ENCODE results near the gene ZBTB17.
"Not testable (repeated sequence)": the region's sequence is repeated elsewhere in the genome, so short reads cannot be mapped to it uniquely, and the experiment has no call there.

Gene ZBTB17

DNA sequence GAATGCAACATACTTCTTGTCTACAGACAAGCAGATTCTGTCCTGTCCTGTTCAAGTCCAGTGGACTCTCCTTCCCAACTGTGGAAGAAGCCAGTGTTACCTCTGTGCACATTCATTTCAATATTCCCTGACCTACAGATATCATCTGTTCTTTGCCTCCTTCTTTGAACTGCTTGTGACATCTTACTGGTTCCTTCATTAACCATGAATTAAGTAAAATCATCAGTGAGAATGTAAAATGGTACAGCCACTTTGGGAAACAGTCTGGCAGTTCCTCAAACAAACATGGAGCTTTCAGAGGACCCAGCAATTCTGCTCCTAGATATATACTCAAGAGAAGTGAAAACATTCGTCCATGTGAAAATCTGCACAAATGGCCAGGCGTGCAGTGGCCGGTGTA is 34.9 kb upstream of the ZBTB17 start:
- DNase-seq, result no peak

DNA sequence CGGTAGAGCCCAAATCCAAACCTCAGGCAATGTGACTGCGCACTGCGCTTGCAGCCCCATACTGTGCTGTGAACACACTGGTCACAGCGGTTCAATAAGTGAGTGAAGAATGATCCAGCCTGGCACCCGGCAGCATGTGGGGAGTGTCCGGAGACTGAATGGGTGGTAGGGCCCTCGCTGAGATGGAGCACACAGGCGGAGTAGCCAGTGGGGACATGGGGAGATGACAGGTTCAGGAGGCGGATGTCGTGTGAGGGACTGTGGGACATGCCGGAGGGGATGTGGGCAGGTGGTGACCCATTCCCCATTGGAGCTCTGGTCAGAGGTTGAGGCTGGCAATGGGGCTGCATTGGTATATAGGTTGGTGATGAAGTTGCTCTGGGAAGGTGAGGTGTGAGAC is 33.8 kb upstream of the ZBTB17 start:
- DNase-seq, result no peak

GRCh38 chr1:16009030-16009460 is 33.1 kb upstream of the ZBTB17 start:
- peak; percentile 78 for DNase-seq

DNA sequence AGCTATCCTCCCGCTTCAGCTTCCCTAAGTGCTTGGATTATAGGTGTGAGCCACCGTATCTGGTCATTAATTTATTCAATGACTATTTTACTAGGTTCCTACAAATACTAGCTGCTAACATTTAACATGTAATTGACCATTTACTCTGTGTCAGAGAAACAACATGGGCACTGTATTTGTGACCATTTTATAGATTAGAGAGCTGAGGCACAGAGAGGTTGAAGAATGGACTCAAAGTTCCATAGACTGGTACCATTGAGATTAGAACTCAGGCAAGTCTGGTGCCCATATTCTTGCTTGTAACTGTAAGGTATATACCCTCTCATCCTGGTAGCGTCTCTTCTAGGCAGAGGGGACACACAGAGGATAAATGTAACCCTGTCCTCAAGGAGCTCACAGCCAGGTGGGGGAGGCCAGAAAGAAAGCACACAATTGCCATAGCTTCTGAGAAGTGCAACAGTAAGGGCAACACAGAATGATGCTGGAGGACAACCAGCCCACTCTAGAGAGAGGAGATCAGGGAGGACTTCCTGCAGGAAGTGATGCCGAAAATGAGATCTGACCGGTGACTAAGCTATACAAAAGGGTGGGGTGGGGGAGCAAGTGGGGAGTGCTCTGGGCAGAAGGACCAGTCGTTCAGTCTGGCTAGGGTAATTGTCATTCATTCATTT is 31.9 kb upstream of the ZBTB17 start:
- no peak for DNase-seq

- DNase-seq, result no peak
Measured at GRCh38 chr1:16006552-16007485, 30.9 kb upstream of the ZBTB17 start.

- no peak for DNase-seq
Measured at GRCh38 chr1:16006010-16006409, 30.1 kb upstream of the ZBTB17 start.

GRCh38 chr1:16005597-16005996 is 29.7 kb upstream of the ZBTB17 start:
- no peak for DNase-seq

- not testable (repeated sequence) for DNase-seq
Measured at GRCh38 chr1:16001274-16001673, 25.4 kb upstream of the ZBTB17 start.

GRCh38 chr1:15998929-15999328 is 23.0 kb upstream of the ZBTB17 start:
- no peak for DNase-seq

DNA sequence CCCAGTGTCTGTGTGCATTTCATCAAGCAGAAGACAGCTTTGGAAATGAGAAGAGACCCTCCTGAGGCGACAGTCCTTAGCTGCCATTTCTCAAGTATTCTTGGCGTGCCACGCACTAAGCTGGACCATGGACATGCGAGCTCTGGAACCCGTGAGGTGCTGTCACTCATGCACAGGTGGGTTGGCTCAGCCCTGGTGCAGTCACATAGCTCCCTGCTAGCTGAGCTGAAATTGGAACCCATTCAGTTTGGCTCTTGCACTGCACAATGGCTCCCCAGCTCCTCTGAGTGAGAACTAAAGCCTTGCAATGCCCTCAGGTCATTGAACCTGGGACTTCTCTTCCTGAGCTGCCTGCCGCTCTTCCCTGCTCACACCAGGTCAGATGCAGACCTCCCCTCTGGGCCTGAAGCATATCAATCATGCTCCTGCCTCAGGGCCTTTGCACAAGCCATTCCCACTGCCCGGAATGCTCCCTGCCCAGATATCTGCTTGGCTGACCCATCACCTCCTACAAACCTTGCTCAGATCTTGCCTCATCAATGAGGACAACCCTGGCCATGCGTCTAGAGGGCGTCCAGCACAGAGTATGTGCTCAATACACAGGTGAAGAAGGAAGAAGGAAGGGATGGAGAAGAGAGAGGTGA is 21.9 kb upstream of the ZBTB17 start:
- DNase-seq, result no peak

- DNase-seq, result no peak
Measured at GRCh38 chr1:15997076-15997585, 21.2 kb upstream of the ZBTB17 start.

DNA sequence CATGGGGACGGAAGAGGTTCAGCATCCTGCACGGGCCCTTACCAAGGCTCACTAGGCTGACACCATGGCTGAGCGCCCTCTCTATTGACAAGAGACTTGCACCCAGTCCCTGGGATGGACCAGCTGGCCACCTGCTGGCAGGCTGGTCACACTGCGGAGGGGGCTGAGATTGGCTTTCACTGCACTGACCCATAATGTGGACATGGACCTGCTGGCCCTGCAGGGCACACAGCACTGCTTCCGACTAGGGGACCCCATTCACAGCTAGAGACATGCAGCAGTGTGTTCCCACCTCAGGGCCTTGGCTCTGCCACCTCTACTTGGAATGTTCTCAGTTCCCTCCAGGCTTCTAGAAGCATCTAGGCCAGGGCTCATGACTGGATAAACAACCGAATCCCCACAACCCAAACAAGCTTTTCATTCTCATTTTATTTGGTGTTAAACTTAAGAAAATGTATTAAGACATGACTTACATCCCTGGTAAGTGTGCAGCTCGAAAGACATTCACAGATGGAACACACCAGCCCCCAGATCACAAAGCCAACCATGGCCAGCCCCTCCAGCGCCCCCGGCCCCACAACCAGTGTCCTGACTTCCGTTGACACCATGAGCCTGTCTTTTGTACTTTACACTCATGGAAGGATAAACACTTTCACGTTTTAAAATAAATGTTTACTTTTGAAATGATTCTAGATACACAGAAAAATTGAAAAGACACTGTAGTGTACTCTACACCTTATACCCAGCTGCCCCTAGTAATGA is 18.9 kb upstream of the ZBTB17 start:
- DNase-seq, result peak; percentile 53

- DNase-seq, result no peak
Measured at GRCh38 chr1:15994081-15994480, 18.2 kb upstream of the ZBTB17 start.

DNA sequence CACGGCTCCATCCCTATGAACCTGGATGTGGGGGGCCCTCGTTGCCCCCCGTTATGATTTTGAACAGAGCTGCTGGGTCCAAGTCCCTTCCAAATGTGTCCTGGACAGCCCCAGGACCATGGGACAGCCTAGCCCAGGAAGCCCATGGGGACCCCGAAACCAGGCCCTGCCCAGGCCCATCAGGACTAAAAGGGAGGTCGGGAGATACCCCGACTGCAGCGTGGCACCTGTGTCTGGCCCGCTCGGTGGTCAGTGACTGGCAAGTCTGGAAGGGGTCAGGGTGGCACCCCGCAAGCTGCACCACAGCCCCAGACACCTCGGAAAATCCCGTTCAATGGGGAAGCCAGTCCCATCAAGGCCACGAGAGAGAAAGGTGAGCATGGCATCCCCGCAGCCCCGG is 17.8 kb upstream of the ZBTB17 start:
- DNase-seq, result no peak

- no peak for DNase-seq
Measured at GRCh38 chr1:15992582-15993500, 16.9 kb upstream of the ZBTB17 start.

- DNase-seq, result no peak
Measured at GRCh38 chr1:15992187-15992553, 16.3 kb upstream of the ZBTB17 start.

DNA sequence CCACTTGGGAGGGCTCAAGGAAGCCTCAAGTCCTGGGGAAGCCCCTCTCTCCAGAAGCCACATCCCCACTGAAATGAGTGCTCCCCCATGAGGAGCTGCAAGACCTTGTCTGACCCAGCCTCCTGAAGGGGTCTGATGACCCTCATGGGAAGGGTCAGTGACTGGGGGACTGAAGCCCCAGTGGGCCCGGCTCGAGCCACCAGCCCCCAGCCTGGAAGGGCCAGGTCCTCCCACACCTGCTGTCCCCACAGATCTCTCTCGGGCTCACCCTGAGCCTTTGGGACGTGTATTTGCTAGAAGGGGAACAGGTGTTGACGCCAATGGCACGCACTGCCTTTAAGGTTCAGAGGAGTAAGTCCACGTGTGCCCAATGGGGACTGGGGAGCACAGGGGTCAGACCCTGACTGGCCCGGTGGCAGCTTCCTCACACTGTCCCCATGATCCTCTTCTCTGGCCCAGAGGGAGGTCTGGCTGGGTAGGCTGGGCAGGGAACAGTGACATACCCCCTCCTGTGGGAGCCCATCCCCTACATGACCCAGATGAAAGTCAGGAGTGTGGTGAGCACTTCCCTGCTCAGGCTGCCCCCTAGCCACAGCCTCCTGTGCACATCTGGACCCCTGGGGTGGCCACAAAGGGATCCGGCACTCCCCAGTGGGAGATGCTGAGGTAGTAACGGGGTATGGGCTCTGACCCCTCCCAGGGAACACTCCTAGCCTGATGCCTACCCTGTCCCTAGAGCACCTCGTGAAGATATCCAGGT is 15.7 kb upstream of the ZBTB17 start:
- DNase-seq, result no peak

- DNase-seq, result no peak
Measured at GRCh38 chr1:15989776-15990175, 13.9 kb upstream of the ZBTB17 start.

DNA sequence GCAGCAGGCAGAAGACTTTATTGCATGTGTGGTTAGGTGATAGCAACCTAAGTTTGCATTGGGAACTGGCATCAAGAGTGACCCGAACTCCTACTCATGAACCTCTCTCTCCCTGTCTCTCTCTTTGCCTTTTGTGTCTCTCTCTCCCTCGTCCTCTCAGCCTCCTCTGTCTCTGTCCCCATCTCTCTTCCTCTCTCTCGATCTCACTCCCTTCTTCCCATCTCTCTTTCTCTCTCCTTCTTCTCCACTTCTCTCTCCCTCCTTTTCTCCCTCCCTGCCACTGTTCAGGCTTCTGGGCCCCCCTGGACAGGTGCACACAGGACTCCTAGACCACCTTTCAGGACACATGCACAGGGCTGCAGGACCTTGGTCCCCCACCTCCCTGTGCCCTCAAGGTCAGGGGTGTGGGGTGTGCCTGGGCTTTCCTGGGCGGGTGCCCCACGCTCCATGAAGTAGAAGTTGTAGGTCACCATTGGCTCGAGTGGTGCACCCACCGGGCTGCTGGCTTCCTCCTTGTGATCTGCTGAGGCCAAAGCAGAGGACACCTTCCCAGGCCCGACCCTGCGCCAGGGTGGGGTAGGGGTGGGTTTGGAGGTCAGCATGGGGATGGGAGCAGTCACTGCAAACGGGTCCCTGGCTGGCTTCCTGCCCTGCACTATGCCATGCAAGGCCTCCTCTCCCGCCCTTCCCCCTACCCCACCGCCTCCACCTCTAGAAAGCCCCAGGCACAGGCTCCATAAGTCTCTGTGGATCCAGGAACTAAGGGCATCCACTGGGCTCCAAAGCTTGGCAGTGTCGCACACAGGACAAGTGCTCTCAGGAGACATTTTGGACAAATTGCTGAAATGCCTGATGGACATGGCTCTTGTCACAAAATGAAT is 13.2 kb upstream of the ZBTB17 start:
- no peak for DNase-seq

Measured in activated CD8-positive, alpha-beta memory T cell treated with anti-CD3 and anti-CD28 coated beads, Interleukin-2, amount 50 U/mL, for 4 hours (primary cell).